GM18499 (cell line): Measurements from ENCODE around the gene MC1R.
"Not testable (repeated sequence)": the region's sequence is repeated elsewhere in the genome, so short reads cannot be mapped to it uniquely, and the experiment has no call there.

Experiments
- ATAC-seq: cut with Tn5 transposase; IDR thresholded peaks from one replicate; pipeline ENCODE4 v1.9.1; 2021; ENCODE audit warnings: moderate number of reproducible peaks; ENCODE audit not compliant: insufficient read depth, unreplicated experiment

Gene MC1R

DNA sequence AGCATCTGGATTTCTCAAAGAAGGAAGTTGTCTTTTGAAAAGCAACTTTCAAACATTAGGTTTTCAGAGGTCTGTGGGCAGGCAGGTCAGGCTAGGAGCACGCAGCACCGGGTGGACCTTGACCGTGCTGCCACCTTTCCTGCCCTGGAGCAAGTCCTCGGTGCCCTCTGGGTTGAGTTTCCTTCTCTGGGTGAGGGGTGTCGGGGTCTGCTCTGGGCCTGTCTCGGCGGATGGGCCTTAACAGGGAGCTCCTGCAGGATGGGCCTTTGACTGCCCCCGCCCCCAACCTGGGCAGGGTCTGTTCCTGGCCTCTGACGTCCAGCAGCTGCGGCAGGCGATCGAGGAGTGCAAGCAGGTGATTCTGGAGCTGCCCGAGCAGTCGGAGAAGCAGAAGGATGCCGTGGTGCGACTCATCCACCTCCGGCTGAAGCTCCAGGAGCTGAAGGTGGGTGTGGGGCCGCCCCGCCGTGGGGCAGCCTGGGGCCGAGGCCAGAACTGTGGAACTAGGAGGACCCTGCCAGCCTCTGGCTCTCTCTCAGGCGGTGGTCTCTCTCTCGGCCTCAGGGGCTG, 38.6 kb downstream of the MC1R start:
- no peak for ATAC-seq

DNA sequence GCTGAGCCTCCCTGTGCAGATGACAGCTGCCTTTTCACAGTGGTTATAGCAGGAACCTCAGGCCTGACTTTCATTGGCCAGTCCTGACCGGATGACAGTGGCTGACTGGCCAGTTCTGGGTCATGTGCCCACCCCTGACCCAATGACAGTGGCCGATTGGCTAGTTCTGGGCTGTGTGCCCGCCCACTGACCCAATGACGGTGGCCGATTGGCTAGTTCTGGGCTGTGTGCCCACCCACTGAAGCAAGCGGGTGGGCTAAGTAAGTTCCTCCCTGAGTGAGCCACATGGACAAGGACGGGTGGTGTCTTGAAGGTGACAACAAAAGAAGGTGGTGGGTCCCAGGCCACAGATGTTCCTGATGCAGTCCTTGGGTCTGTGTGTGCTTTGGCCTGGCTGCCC, 39.4 kb downstream of the MC1R start:
- ATAC-seq, result no peak

DNA sequence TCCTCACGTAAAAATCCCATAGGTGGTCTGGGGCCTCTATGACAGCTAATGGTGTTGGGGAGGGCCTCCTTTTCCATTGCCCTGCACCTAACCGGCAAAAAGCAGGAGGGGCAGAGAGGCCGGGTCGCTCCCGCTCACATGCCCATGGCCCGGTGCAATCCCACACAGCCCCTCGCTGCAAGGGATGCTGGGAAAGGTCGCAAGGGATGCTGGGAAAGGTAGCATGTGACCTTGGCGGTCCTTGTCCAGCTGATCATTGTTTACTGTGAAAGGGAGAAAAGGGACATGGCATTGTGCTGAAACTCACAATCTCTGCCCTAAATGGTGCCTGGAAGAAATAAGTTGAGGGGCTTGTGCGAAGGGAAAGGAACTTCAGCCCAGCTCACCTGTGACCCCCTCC, 39.9 kb downstream of the MC1R start:
- ATAC-seq, result no peak

DNA sequence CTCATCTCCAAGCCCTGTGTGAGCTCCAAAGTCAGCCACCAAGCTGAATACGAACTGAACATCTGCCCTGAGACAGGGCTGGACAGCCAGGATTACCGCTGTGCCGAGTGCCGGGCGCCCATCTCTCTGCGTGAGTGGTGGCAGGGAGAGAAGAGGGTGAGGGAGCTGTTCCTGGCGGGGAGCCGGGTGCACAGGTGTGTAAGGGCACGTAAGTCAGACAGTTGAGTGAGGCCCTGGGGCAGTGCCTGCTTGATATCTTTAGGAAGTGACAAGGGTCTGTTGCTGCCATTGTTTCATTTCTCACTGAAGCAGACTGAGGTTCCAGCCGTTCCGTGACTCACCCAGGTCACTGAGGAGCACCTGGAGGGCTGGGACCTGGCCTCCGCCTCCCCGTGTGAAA, 42.3 kb downstream of the MC1R start:
- ATAC-seq, result no peak

- no peak for ATAC-seq
Observed at GRCh38 chr16:89961920-89962319, 43.3 kb downstream of the MC1R start.

DNA sequence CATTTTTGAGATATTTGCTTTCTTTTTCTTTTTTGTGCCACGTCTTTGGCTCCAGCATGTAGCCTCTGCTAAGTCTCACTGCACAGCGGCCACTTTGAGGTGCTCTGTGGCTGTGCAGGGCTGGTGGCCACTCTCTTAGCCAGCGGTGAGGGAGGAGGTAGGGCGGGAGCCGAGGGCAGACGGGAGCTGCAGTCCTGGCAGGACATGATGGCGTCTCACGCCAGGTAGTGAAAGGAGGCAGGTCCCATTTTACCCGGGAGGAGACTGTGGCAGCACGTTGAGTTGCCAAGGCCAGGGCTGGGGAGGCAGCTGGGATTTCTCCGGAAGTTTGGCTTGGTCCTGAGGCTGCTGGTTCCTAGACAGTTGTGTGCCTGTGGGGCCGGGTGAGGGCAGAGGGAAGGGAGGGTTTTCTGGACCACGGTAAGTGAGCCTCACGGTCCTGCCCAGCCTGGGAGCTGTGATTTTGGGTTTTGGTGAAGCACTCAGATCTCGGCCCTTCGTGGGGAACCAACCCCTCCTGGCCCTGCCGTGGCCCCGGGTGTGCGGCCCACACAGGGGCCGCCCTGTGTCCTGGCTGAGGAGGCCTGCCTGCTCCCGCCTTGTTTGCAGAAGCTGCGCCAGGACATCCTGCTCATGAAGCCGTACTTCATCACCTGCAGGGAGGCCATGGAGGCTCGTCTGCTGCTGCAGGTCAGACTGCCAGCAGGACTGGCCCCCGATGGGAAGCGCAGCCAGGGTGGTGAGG, 44.3 kb downstream of the MC1R start:
- no peak for ATAC-seq

DNA sequence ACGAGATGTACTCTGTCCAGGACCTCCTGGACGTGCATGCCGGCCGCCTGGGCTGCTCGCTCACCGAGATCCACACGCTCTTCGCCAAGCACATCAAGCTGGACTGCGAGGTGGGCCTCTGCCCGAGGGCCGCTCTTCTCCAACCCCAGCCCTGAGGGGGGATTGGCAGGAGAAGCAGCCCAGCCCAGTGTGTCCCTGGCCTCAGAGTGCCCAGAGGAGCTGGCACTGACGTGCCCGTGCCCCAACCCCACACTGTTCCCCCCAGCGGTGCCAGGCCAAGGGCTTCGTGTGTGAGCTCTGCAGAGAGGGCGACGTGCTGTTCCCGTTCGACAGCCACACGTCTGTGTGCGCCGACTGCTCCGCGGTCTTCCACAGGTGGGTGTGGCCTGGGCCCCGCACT, 45.5 kb downstream of the MC1R start:
- no peak for ATAC-seq

GRCh38 chr16:89965447-89966225, 47.0 kb downstream of the MC1R start:
- ATAC-seq, result no peak

- no peak for ATAC-seq
Observed at GRCh38 chr16:89966756-89967155, 48.1 kb downstream of the MC1R start.

- not testable (repeated sequence) for ATAC-seq
Observed at GRCh38 chr16:89967436-89967835, 48.8 kb downstream of the MC1R start.

GRCh38 chr16:89968074-89968473, 49.4 kb downstream of the MC1R start:
- ATAC-seq, result not testable (repeated sequence)

DNA sequence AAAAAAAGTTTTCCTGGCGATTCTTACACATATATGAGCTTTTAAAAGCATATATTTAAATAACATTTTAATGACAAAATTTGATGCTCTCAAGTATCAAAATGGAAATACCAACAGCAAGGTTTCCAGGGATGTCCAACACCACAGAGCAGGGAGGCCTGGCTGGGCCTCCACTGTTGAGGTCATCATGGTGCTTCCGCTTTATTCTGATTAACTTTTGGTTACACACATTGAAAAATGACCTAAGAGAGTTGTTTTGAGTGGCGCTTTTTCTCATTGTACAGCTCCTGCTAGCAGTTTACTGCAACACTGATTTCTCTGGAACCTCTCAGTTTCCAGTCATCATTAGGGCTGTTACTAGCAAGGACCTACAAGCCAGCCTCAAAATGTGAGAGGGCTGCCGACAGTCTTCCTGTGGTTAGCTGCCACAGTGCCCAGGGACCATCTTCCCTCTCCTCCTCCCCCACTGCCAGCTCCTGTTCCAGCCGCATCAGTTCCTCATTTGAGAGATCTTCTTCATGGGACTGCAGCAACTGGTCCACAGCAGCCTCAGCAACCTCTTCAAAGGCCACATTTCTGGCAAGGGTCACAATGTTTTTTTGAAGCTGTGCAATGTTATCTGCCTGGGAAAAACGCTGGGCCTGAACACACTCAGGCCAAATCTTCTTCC, 51.2 kb downstream of the MC1R start:
- ATAC-seq, result no peak
